Activated naive CD4-positive, alpha-beta T cell treated with anti-CD3 and anti-CD28 coated beads, Interleukin-2, amount 50 U/mL, for 72 hours (primary cell): ENCODE data around the gene OSBPL5. TPM values are rescaled to one million over a fixed set of nuclear protein-coding genes. Genes with fewer than 3 reads are reported as not detected.

Experiments
- ATAC-seq, 2 donors: fragments of 150-1000 bp; cut with Tn5 transposase; 2 replicates each; pipeline ENCODE4 v1.10.0; 2021; ENCODE audit warnings: mild to moderate bottlenecking in 2 of 2, moderate library complexity in 2 of 2
- DNase-seq, 2 donors: peaks; one replicate each; pipeline ENCODE4 v3.0.0; 2021 to 2022; ENCODE audit warnings: low spot score in 2 of 2
- H3K27ac Mint-ChIP-seq, 2 donors: one replicate each; pipeline ENCODE4 v1.8.0; 2022; ENCODE audit warnings: mild to moderate bottlenecking in 2 of 2, mixed read lengths in 2 of 2
- H3K36me3 Mint-ChIP-seq, 2 donors: one replicate each; pipeline ENCODE4 v1.8.0; 2022; ENCODE audit warnings: mixed read lengths in 2 of 2
- H3K9me3 Mint-ChIP-seq, 2 donors: one replicate each; pipeline ENCODE4 v1.8.0; 2022; ENCODE audit warnings: mixed read lengths in 2 of 2
- total RNA-seq, 2 donors: library from RNA; stranded (reverse); gene quantifications; one replicate each; pipeline ENCODE4 v1.2.3, GENCODE V29; 2022

Gene OSBPL5
- total RNA-seq, 2 donors from 2014 or later: 1.2 to 20.0 TPM

GRCh38 chr11:3161720-3162409 is 3.2 kb downstream of the OSBPL5 start:
- DNase-seq: no peak
- no peak overlapping the region for H3K27ac Mint-ChIP-seq
- no peaks in the 10 kb centered on the region for H3K9me3 Mint-ChIP-seq
- no peak for ATAC-seq
- H3K36me3 Mint-ChIP-seq: no peaks in the 10 kb centered on the region

DNA sequence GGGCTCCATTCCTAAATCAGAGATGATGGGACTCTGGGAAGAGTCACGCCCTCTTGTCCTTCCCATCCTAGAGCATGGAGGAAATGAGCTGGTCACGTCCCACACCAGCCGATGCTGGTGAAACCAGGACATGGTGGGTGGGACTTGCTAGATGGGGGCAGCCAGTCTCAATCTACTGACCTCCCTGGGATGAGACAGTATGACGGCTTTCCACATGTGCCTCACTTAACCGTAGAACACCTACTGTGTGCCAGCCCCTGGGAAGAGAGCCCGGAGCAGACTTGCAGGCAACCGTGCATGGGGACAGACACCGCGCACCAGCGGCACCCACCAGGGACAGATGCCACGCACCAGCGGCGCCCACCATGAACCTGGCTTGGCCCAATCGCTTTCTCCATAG is 3.8 kb downstream of the OSBPL5 start:
- Mint-ChIP-seq H3K9me3 (no peaks in the 10 kb centered on the region), H3K36me3 (no peaks in the 10 kb centered on the region), H3K27ac (no peak overlapping the region)
- ATAC-seq (no peak), DNase-seq (no peak)

GRCh38 chr11:3160252-3161031 is 4.7 kb downstream of the OSBPL5 start:
- no peaks in the 10 kb centered on the region for H3K9me3 Mint-ChIP-seq
- H3K36me3 Mint-ChIP-seq: no peaks in the 10 kb centered on the region
- DNase-seq: no peak
- no peak for ATAC-seq
- no peak overlapping the region for H3K27ac Mint-ChIP-seq

- no peaks in the 10 kb centered on the region for H3K9me3 Mint-ChIP-seq
- H3K27ac Mint-ChIP-seq: no peak overlapping the region
- DNase-seq: no peak
- no peak for ATAC-seq
- no peaks in the 10 kb centered on the region for H3K36me3 Mint-ChIP-seq
Measured at GRCh38 chr11:3159296-3160190, 5.6 kb downstream of the OSBPL5 start.

GRCh38 chr11:3158821-3159220 is 6.3 kb downstream of the OSBPL5 start:
- no peaks in the 10 kb centered on the region for H3K9me3 Mint-ChIP-seq
- DNase-seq: no peak
- no peak overlapping the region for H3K27ac Mint-ChIP-seq
- H3K36me3 Mint-ChIP-seq: no peaks in the 10 kb centered on the region
- no peak for ATAC-seq

GRCh38 chr11:3158131-3158591 is 6.9 kb downstream of the OSBPL5 start:
- H3K36me3 Mint-ChIP-seq: no peaks in the 10 kb centered on the region
- DNase-seq (no peak), ATAC-seq (no peak)
- no peak overlapping the region for H3K27ac Mint-ChIP-seq
- no peaks in the 10 kb centered on the region for H3K9me3 Mint-ChIP-seq

- ATAC-seq (no peak), DNase-seq (no peak)
- H3K9me3 Mint-ChIP-seq: no peaks in the 10 kb centered on the region
- H3K27ac Mint-ChIP-seq: no peak overlapping the region
- H3K36me3 Mint-ChIP-seq: no peaks in the 10 kb centered on the region
Measured at GRCh38 chr11:3157381-3158130, 7.6 kb downstream of the OSBPL5 start.

- no peak for DNase-seq
- no peak for ATAC-seq
- no peak overlapping the region for H3K27ac Mint-ChIP-seq
- H3K36me3 Mint-ChIP-seq: no peaks in the 10 kb centered on the region
- no peaks in the 10 kb centered on the region for H3K9me3 Mint-ChIP-seq
Measured at GRCh38 chr11:3156661-3157311, 8.3 kb downstream of the OSBPL5 start.

- Mint-ChIP-seq H3K27ac (no peak overlapping the region), H3K36me3 (no peaks in the 10 kb centered on the region), H3K9me3 (no peaks in the 10 kb centered on the region)
- DNase-seq (no peak), ATAC-seq (no peak)
Measured at GRCh38 chr11:3156282-3156660, 8.8 kb downstream of the OSBPL5 start.

DNA sequence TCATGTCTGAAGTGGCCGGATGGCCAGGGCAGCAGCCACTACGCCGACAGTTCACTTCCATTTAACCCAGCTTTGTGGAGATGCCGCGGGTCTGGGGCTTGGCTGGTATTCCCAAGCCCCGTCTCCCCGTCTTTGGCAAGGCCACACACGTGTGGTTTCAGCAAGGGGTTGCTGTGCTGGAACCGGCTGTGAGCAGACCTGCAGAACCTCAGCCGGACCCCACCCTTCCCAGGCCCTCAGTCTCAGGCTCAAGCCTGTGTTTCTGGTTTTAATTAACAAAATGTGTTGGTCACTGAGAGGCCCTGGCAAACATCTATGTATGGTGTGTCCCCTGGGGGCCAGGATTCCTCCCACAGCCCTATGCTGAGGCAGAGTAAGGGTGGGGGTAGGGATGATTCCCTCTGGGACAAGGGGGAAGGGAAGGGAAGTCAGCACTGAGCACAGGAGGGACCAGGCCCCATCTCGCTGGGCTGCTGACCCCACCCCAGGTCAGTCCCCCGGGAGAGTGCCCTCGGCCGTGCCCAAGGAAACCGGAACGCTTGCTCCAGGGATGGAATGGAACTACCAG is 9.3 kb downstream of the OSBPL5 start:
- DNase-seq: no peak
- ATAC-seq: no peak
- Mint-ChIP-seq H3K9me3 (no peaks in the 10 kb centered on the region), H3K27ac (peak overlapping the region in 1 of 2 donors; percentile 36), H3K36me3 (no peaks in the 10 kb centered on the region)

DNA sequence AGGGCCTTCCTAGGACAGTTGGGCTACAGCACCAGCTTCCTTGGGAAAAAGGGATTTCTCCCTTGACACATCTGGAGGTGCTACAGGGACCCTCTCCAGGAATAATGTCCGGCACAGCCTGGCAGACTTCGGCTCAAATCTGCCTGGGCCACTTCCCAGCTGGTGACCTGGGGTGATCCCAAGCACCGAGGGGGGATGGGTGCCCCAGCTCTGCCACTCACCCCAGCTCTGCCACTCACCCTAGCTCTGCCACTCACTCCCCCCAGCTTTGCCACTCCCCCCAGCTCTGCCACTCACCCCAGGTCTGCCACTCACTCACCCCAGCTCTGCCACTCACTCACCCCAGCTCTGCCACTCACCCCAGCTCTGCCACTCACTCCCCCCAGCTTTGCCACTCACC is 9.9 kb downstream of the OSBPL5 start:
- no peaks in the 10 kb centered on the region for H3K9me3 Mint-ChIP-seq
- no peak for DNase-seq
- H3K27ac Mint-ChIP-seq: no peak overlapping the region
- no peak for ATAC-seq
- no peaks in the 10 kb centered on the region for H3K36me3 Mint-ChIP-seq

DNA sequence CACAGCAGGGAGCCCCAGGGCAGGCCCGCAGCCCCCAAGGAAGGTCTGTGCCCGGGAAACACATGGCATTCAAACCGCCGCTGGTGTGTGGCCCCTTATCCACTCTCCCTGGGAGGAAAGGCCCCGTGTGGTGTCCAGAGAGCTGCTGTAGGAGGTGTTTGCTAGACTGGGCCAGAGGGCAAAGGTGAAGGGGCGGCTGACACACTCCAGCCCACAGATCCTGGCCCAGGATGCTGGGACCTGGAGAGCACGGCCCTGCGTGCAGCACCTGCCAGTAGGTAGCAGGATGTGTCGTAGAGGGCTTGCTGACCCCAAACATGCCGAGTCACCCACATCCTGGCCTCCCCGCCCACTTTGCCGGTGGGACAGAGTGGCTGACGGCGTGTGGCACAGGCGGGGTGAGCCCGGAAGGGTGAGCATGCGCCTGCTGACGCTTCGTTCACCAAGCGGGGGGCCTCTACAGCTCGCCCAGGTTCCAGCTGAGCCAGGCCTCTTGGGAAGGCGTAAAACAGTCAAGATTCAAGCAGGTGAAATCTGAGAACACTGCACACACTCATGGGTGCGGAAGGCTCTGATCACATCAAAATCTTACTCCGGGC is 11.0 kb downstream of the OSBPL5 start:
- Mint-ChIP-seq H3K36me3 (no peaks in the 10 kb centered on the region), H3K9me3 (no peaks in the 10 kb centered on the region), H3K27ac (no peak overlapping the region)
- ATAC-seq (no peak), DNase-seq (no peak)

DNA sequence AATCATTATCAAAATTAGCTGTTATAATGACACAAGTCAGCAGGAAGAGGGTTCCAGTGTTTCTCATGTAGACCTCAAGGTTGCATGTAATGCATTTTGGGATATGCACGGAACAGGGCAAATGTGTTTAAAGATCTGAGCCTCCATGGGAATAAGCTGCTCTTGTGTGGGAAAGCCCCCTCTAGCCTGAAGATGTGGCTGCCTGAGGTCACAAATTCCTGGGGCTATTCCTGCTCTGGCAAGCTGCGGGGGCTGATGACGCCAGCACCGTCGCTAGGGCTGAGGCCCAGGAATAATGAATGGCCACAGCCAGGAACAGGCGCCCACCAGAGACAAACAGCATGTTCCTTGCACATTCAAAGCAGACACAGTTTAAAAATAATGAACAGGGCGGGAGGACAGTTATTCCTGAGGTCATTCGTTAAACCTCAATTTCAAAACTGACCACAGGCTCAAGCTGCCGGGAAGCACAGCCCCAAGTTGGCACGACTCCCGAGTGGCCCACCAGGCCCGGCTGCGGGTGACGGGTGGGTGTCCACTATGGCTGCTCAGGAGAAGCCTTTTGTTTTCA is 11.7 kb downstream of the OSBPL5 start:
- Mint-ChIP-seq H3K36me3 (no peaks in the 10 kb centered on the region), H3K9me3 (no peaks in the 10 kb centered on the region), H3K27ac (no peak overlapping the region)
- no peak for ATAC-seq
- no peak for DNase-seq

- H3K36me3 Mint-ChIP-seq: no peaks in the 10 kb centered on the region
- H3K27ac Mint-ChIP-seq: no peak overlapping the region
- no peak for ATAC-seq
- no peak for DNase-seq
- H3K9me3 Mint-ChIP-seq: no peaks in the 10 kb centered on the region
Measured at GRCh38 chr11:3152471-3153110, 12.5 kb downstream of the OSBPL5 start.

GRCh38 chr11:3150726-3151125 is 14.4 kb downstream of the OSBPL5 start:
- DNase-seq (no peak), ATAC-seq (no peak)
- Mint-ChIP-seq H3K36me3 (no peaks in the 10 kb centered on the region), H3K9me3 (no peaks in the 10 kb centered on the region), H3K27ac (peak overlapping the region in 1 of 2 donors; percentile 75)
